ENCODE results near the gene KCNJ5. TPM values are rescaled to one million over a fixed set of nuclear protein-coding genes. Genes with fewer than 3 reads are reported as not detected.
A peak's percentile ranks its signal among the peaks of the same experiment; 100 is the strongest.

Gene KCNJ5
- total RNA-seq, 2 donors from 2014 or later, result 6.3 to 13.7 TPM

- Histone ChIP-seq H3K36me3 (replicated peaks in 1 of 2; ENCODE audit: insufficient read depth in 1 of 2, low read depth in 2 of 2) (no peaks in the 10 kb centered on the region), H3K4me1 (peaks cover 92% of the 10 kb centered on the region), H3K27ac (peak overlapping the region; percentile 76 to 87 (median 82)), H3K27me3 (no peaks in the 10 kb centered on the region), H3K4me3 (no peak overlapping the region), H3K9me3 (no peaks in the 10 kb centered on the region)
- ATAC-seq (peak; percentile 77), DNase-seq (peak; percentile 90 to 97 (median 94))
- WGBS, 2 donors, result 15 to 19% methylated on average over 6 of the region's 6 CpGs
- TF ChIP-seq POLR2A (IDR thresholded peaks at IDR 0.05), result peak in 2 of 3 donors; percentile 26 to 29
- TF ChIP-seq, protein P1, sequence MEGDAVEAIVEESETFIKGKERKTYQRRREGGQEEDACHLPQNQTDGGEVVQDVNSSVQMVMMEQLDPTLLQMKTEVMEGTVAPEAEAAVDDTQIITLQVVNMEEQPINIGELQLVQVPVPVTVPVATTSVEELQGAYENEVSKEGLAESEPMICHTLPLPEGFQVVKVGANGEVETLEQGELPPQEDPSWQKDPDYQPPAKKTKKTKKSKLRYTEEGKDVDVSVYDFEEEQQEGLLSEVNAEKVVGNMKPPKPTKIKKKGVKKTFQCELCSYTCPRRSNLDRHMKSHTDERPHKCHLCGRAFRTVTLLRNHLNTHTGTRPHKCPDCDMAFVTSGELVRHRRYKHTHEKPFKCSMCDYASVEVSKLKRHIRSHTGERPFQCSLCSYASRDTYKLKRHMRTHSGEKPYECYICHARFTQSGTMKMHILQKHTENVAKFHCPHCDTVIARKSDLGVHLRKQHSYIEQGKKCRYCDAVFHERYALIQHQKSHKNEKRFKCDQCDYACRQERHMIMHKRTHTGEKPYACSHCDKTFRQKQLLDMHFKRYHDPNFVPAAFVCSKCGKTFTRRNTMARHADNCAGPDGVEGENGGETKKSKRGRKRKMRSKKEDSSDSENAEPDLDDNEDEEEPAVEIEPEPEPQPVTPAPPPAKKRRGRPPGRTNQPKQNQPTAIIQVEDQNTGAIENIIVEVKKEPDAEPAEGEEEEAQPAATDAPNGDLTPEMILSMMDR (IDR thresholded peaks at IDR 0.05), result no peak
- intact Hi-C loops (cut with DNase I), result no loop called here
Observed at GRCh38 chr11:128894685-128895084, 3.5 kb downstream of the KCNJ5 start.

GRCh38 chr11:128895526-128895925 lies 4.4 kb downstream of the KCNJ5 start:
- intact Hi-C loops (cut with DNase I), result no loop called here
- ATAC-seq, result no peak
- Histone ChIP-seq H3K4me1 (peaks cover 92% of the 10 kb centered on the region), H3K27ac (peak overlapping the region; percentile 76 to 87 (median 82)), H3K27me3 (no peaks in the 10 kb centered on the region), H3K36me3 (replicated peaks in 1 of 2; ENCODE audit: insufficient read depth in 1 of 2, low read depth in 2 of 2) (no peaks in the 10 kb centered on the region), H3K4me3 (no peak overlapping the region), H3K9me3 (no peaks in the 10 kb centered on the region)
- WGBS, 2 donors, result 14 to 40% methylated on average over 5 to 6 of the region's 9 CpGs
- peak in 1 of 4 donors; percentile 50 for DNase-seq
- TF ChIP-seq, protein P1 (IDR thresholded peaks at IDR 0.05), result no peak
- no peak for TF ChIP-seq POLR2A (IDR thresholded peaks at IDR 0.05)

GRCh38 chr11:128896356-128896755 lies 5.2 kb downstream of the KCNJ5 start:
- intact Hi-C loops (cut with DNase I), result no loop called here
- Histone ChIP-seq H3K4me3 (no peak overlapping the region), H3K9me3 (no peaks in the 10 kb centered on the region), H3K27ac (no peak overlapping the region), H3K36me3 (replicated peaks in 1 of 2; ENCODE audit: insufficient read depth in 1 of 2, low read depth in 2 of 2) (no peaks in the 10 kb centered on the region), H3K27me3 (no peaks in the 10 kb centered on the region), H3K4me1 (peaks cover 98% of the 10 kb centered on the region)
- 25 to 26% methylated on average over 2 of the region's 2 CpGs for WGBS, 2 donors
- TF ChIP-seq POLR2A (IDR thresholded peaks at IDR 0.05), result no peak
- TF ChIP-seq, protein P1 (IDR thresholded peaks at IDR 0.05), result no peak
- no peak for DNase-seq
- no peak for ATAC-seq

- DNase-seq, result no peak
- Histone ChIP-seq H3K27ac (peak overlapping the region in 2 of 4 donors; percentile 5 to 25), H3K9me3 (no peaks in the 10 kb centered on the region), H3K4me1 (peaks cover 87% of the 10 kb centered on the region), H3K27me3 (no peaks in the 10 kb centered on the region), H3K4me3 (no peak overlapping the region), H3K36me3 (replicated peaks in 1 of 2; ENCODE audit: insufficient read depth in 1 of 2, low read depth in 2 of 2) (no peaks in the 10 kb centered on the region)
- intact Hi-C loops (cut with DNase I), result no loop called here
- ATAC-seq, result no peak
- TF ChIP-seq POLR2A (IDR thresholded peaks at IDR 0.05), result no peak
- TF ChIP-seq, protein P1 (IDR thresholded peaks at IDR 0.05), result no peak
- 43 to 67% methylated on average over 1 of the region's 1 CpG for WGBS, 2 donors
Observed at GRCh38 chr11:128897826-128898225, 6.7 kb downstream of the KCNJ5 start.
